Activated CD8-positive, alpha-beta memory T cell treated with anti-CD3 and anti-CD28 coated beads, Interleukin-2, amount 10 ng/mL, durations not matched to agents 7 days and 5 days (primary cell): Measurements from ENCODE around the gene STK38L. TPM values are rescaled to one million over a fixed set of nuclear protein-coding genes. Genes with fewer than 3 reads are reported as not detected.

Experiments used
- ATAC-seq: fragments of 150-1000 bp; cut with Tn5 transposase; one replicate; pipeline ENCODE4 v1.10.0; 2021; ENCODE audit warnings: moderate library complexity
- CTCF ChIA-PET: fragments of 350-600 bp; sonication (Branson Sonifier 250); formaldehyde crosslinking; loops from one replicate; lab custom pipeline; 2021; ENCODE audit warnings: antibody characterized with exemption; lab: Charles Lee
- DNase-seq: peaks from one replicate; pipeline ENCODE4 v3.0.0-alpha.2; 2020
- H3K27ac Mint-ChIP-seq: one replicate; pipeline ENCODE4 v1.8.0; 2021; ENCODE audit warnings: mild to moderate bottlenecking, mixed read lengths
- H3K27me3 Mint-ChIP-seq: one replicate; pipeline ENCODE4 v1.8.0; 2021; ENCODE audit warnings: mixed read lengths
- H3K36me3 Mint-ChIP-seq: one replicate; pipeline ENCODE4 v1.8.0; 2021; ENCODE audit warnings: mild to moderate bottlenecking, mixed read lengths
- H3K4me1 Mint-ChIP-seq: one replicate; pipeline ENCODE4 v1.8.0; 2021; ENCODE audit warnings: mixed read lengths
- H3K4me3 Mint-ChIP-seq: one replicate; pipeline ENCODE4 v1.8.0; 2021; ENCODE audit warnings: mild to moderate bottlenecking, moderate library complexity, mixed read lengths
- H3K9me3 Mint-ChIP-seq: one replicate; pipeline ENCODE4 v1.8.0; 2022; ENCODE audit warnings: low read depth, mixed read lengths
- total RNA-seq, 2 experiments: library from RNA; stranded (reverse); gene quantifications; one replicate each; pipeline ENCODE4 v1.2.3, GENCODE V29; 2021

The STK38L gene
- total RNA-seq, 2 experiments from 2014 or later, result 18.7 to 29.4 TPM

GRCh38 chr12:27273114-27273513 lies 29.0 kb downstream of the STK38L start:
- CTCF ChIA-PET, result no interaction called here
- H3K27me3 Mint-ChIP-seq, result no peaks in the 10 kb centered on the region

GRCh38 chr12:27274706-27275105 lies 30.6 kb downstream of the STK38L start:
- Mint-ChIP-seq H3K27ac (no peak overlapping the region), H3K9me3 (no peaks in the 10 kb centered on the region), H3K27me3 (no peaks in the 10 kb centered on the region), H3K4me1 (peaks cover 14% of the 10 kb centered on the region), H3K36me3 (peaks cover 6% of the 10 kb centered on the region), H3K4me3 (no peak overlapping the region)
- CTCF ChIA-PET, result no interaction called here
- no peak for DNase-seq
- no peak for ATAC-seq

More at GRCh38 chr12:27273114-27273513, 29.0 kb downstream of the STK38L start:
- DNase-seq, result no peak
- no peaks in the 10 kb centered on the region for H3K9me3 Mint-ChIP-seq
- H3K4me3 Mint-ChIP-seq, result no peak overlapping the region
- H3K27ac Mint-ChIP-seq, result no peak overlapping the region
- peaks cover 10% of the 10 kb centered on the region for H3K4me1 Mint-ChIP-seq
- ATAC-seq, result no peak
- H3K36me3 Mint-ChIP-seq, result peaks cover 11% of the 10 kb centered on the region

DNA sequence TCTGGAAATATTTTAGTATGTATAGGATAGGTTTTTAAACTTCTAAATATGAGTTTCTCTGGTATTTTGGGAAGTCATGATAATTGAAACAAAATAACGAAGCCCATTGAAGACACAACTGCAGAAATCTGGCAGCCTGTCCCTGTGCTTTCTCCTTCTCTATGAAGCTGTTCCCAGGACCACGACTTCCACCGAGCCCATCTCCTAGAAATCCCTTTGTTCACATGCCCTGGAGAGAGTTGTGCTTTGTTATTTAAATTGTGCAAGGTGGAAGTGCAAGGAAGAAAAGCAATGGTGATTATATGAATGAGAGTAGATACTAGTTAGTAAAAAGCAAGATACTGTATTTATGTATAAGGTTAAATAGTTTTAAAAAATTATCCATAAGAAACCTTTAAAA lies 32.2 kb downstream of the STK38L start:
- peaks cover 3% of the 10 kb centered on the region for H3K36me3 Mint-ChIP-seq
- ATAC-seq (no peak), DNase-seq (no peak)
- peaks cover 14% of the 10 kb centered on the region for H3K4me1 Mint-ChIP-seq
- no peaks in the 10 kb centered on the region for H3K9me3 Mint-ChIP-seq
- CTCF ChIA-PET, result no interaction called here
- H3K4me3 Mint-ChIP-seq, result no peak overlapping the region
- H3K27me3 Mint-ChIP-seq, result no peaks in the 10 kb centered on the region
- no peak overlapping the region for H3K27ac Mint-ChIP-seq

GRCh38 chr12:27277846-27278260 lies 33.8 kb downstream of the STK38L start:
- peak; percentile 39 for ATAC-seq

GRCh38 chr12:27279826-27280225 lies 35.7 kb downstream of the STK38L start:
- Mint-ChIP-seq H3K4me1 (peaks cover 11% of the 10 kb centered on the region), H3K4me3 (no peak overlapping the region), H3K27ac (no peak overlapping the region), H3K27me3 (no peaks in the 10 kb centered on the region), H3K9me3 (no peaks in the 10 kb centered on the region), H3K36me3 (peaks cover 2% of the 10 kb centered on the region)
- no peak for DNase-seq
- CTCF ChIA-PET, result no interaction called here
- no peak for ATAC-seq

More at GRCh38 chr12:27277846-27278260, 33.8 kb downstream of the STK38L start:
- H3K9me3 Mint-ChIP-seq, result no peaks in the 10 kb centered on the region
- H3K4me3 Mint-ChIP-seq, result no peak overlapping the region
- no peak for DNase-seq
- peaks cover 11% of the 10 kb centered on the region for H3K4me1 Mint-ChIP-seq
- no peak overlapping the region for H3K27ac Mint-ChIP-seq
- CTCF ChIA-PET, result interaction anchor here (0.6 to 1.9 kb wide), 3 partner anchors 27 to 30 kb away, joined by 3 to 4 read pairs (median 3); no protein-coding TSS in a partner anchor
- no peaks in the 10 kb centered on the region for H3K27me3 Mint-ChIP-seq
- H3K36me3 Mint-ChIP-seq, result peaks cover 3% of the 10 kb centered on the region

GRCh38 chr12:27280412-27280811 lies 36.3 kb downstream of the STK38L start:
- Mint-ChIP-seq H3K27ac (no peak overlapping the region), H3K36me3 (peaks cover 2% of the 10 kb centered on the region), H3K9me3 (no peaks in the 10 kb centered on the region), H3K27me3 (no peaks in the 10 kb centered on the region), H3K4me3 (no peak overlapping the region), H3K4me1 (peaks cover 11% of the 10 kb centered on the region)
- CTCF ChIA-PET, result no interaction called here
- DNase-seq (no peak), ATAC-seq (no peak)

DNA sequence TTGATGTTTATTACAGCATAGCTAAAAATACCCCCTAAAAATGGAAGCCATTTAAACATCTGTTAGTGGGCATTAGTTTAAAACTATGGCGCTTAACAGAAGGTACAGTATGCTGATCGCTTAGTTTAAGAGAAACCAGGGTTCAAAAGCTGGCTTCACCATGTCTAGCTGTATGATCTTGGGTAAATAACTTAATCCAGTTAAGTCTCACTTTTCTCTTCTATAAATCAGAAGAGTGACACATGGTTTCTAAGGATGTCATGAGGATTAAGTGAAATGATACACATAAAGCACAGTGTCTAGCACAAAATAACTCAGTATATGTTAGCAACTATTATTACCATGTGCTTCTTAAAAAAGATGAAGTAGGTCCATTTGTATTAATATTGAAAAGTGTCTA lies 38.7 kb downstream of the STK38L start:
- Mint-ChIP-seq H3K36me3 (peaks cover 2% of the 10 kb centered on the region), H3K4me3 (no peak overlapping the region), H3K4me1 (peaks cover 9% of the 10 kb centered on the region), H3K27ac (no peak overlapping the region), H3K27me3 (no peaks in the 10 kb centered on the region), H3K9me3 (no peaks in the 10 kb centered on the region)
- ATAC-seq (no peak), DNase-seq (no peak)
- CTCF ChIA-PET, result interaction anchor here (0.6 to 0.8 kb wide), 2 partner anchors 268 to 330 kb away, joined by 3 to 4 read pairs; no protein-coding TSS in a partner anchor

DNA sequence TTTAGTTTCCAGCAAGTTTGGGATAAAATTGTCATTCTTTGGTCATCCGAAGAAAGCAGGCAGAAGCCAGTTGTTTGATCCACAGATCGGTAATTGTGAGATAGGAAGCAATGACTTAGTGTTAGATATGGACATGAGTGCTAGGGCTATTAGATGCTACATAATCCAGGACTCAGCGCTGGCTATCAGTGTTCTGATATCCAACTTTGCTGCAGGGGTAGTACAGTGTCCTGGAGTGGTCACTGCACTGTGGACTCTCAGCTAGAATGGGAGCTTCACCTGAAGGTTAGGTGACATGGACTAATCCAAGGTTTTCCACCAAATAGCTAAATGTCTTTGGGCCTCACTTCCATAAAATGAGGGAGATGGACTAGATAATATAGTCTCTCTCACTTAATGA lies 39.9 kb downstream of the STK38L start:
- CTCF ChIA-PET, result no interaction called here
- peaks cover 2% of the 10 kb centered on the region for H3K36me3 Mint-ChIP-seq

DNA sequence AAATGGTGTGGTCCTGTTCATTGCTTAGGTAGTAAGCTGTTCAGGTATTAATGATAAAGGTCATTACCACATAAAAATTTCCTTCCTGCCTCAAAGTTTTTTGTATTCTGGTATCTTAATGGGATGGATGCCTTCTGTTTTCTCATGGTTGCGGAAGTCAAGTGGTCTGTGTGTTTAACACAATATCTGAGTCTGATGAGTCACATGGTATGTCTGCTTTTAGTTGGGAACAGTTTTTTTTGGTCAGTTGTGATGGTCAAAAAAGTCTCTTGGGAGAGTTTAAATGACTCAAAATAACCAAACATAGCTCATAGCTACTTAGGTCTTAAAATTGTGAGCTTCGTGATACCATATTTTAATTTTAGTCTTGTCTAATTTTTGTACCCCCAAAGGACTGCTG lies 40.7 kb downstream of the STK38L start:
- peaks cover 2% of the 10 kb centered on the region for H3K4me1 Mint-ChIP-seq
- H3K36me3 Mint-ChIP-seq, result peaks cover 2% of the 10 kb centered on the region
- CTCF ChIA-PET, result no interaction called here

More for the DNA sequence above, 39.9 kb downstream of the STK38L start:
- DNase-seq, result no peak
- Mint-ChIP-seq H3K4me3 (no peak overlapping the region), H3K9me3 (no peaks in the 10 kb centered on the region), H3K27ac (no peak overlapping the region), H3K27me3 (no peaks in the 10 kb centered on the region), H3K4me1 (peaks cover 2% of the 10 kb centered on the region)
- ATAC-seq, result no peak

GRCh38 chr12:27285403-27285802 lies 41.3 kb downstream of the STK38L start:
- CTCF ChIA-PET, result no interaction called here
- Mint-ChIP-seq H3K36me3 (peaks cover 2% of the 10 kb centered on the region), H3K27me3 (no peaks in the 10 kb centered on the region), H3K27ac (no peak overlapping the region), H3K9me3 (no peaks in the 10 kb centered on the region), H3K4me3 (no peak overlapping the region), H3K4me1 (peaks cover 2% of the 10 kb centered on the region)
- no peak for DNase-seq
- no peak for ATAC-seq

More for the DNA sequence above, 40.7 kb downstream of the STK38L start:
- H3K27ac Mint-ChIP-seq, result no peak overlapping the region
- ATAC-seq (no peak), DNase-seq (no peak)
- H3K9me3 Mint-ChIP-seq, result no peaks in the 10 kb centered on the region
- H3K27me3 Mint-ChIP-seq, result no peaks in the 10 kb centered on the region
- H3K4me3 Mint-ChIP-seq, result no peak overlapping the region

- H3K4me1 Mint-ChIP-seq, result peaks cover 2% of the 10 kb centered on the region
- H3K36me3 Mint-ChIP-seq, result peaks cover 1% of the 10 kb centered on the region
- H3K9me3 Mint-ChIP-seq, result no peaks in the 10 kb centered on the region
- no peak overlapping the region for H3K4me3 Mint-ChIP-seq
- H3K27me3 Mint-ChIP-seq, result no peaks in the 10 kb centered on the region
- H3K27ac Mint-ChIP-seq, result no peak overlapping the region
- CTCF ChIA-PET, result no interaction called here
- ATAC-seq (no peak), DNase-seq (no peak)
These were observed 45.3 kb downstream of the STK38L start for GRCh38 chr12:27289414-27289813.

- no peaks in the 10 kb centered on the region for H3K27me3 Mint-ChIP-seq
- H3K36me3 Mint-ChIP-seq, result peaks cover 1% of the 10 kb centered on the region
- H3K4me1 Mint-ChIP-seq, result peaks cover 2% of the 10 kb centered on the region
- H3K27ac Mint-ChIP-seq, result no peak overlapping the region
- H3K4me3 Mint-ChIP-seq, result no peak overlapping the region
- CTCF ChIA-PET, result no interaction called here
- ATAC-seq (no peak), DNase-seq (no peak)
- H3K9me3 Mint-ChIP-seq, result no peaks in the 10 kb centered on the region
These were observed 46.5 kb downstream of the STK38L start for GRCh38 chr12:27290501-27291168.

DNA sequence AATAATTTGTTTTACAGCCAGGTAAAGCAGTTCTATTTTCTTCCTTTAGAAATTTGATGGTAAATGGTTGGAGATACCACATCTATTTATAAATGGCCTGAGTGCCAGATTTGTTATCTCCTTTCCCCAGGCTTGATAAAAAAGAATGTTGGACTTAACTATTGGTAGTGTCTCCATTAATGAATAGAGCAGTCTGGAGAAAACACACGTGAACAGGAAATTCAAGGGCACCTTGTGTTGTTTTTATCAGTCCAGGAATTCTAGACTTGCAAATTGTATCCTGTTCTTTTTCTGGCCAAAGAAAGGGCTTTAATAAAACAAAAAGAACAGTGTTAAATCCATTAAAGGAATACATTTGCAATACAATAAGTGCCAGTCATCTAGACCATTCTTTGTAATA lies 47.8 kb downstream of the STK38L start:
- ATAC-seq (no peak), DNase-seq (no peak)
- Mint-ChIP-seq H3K27me3 (no peaks in the 10 kb centered on the region), H3K4me3 (no peak overlapping the region), H3K27ac (no peak overlapping the region), H3K4me1 (no peaks in the 10 kb centered on the region), H3K9me3 (no peaks in the 10 kb centered on the region), H3K36me3 (peaks cover 1% of the 10 kb centered on the region)
- CTCF ChIA-PET, result no interaction called here

- Mint-ChIP-seq H3K27ac (no peak overlapping the region), H3K27me3 (no peaks in the 10 kb centered on the region), H3K4me1 (no peaks in the 10 kb centered on the region), H3K4me3 (no peak overlapping the region), H3K9me3 (no peaks in the 10 kb centered on the region), H3K36me3 (peaks cover 3% of the 10 kb centered on the region)
- CTCF ChIA-PET, result no interaction called here
- no peak for ATAC-seq
- DNase-seq, result no peak
These were observed 48.6 kb downstream of the STK38L start for GRCh38 chr12:27292718-27293117.
